PC-3 (cell line): ENCODE data around the gene KPNA4. TPM values are rescaled to one million over a fixed set of nuclear protein-coding genes. Genes with fewer than 3 reads are reported as not detected.

Experiments
- ATAC-seq: fragments of 200-7000 bp; cut with Tn5 transposase; 2 replicates; pipeline ENCODE4 v1.9.1; 2020; ENCODE audit warnings: mild to moderate bottlenecking, moderate library complexity
- BruUV-seq: library from RNA; stranded (reverse); fragments of 400-500 nt; replicated peaks from 2 replicates; lab custom pipeline; 2021; lab: Mats Ljungman, UMichigan
- CTCF ChIA-PET: fragments of 300-600 bp; sonication (Branson Sonifier 250); formaldehyde crosslinking; loops from one replicate; lab custom pipeline; 2022; ENCODE audit warnings: antibody characterized with exemption; lab: Charles Lee
- POLR2A ChIA-PET: fragments of 300-600 bp; sonication (Branson Sonifier 250); formaldehyde crosslinking; loops from one replicate; lab custom pipeline; 2022; ENCODE audit warnings: antibody characterized with exemption; ENCODE audit not compliant: unreplicated experiment; lab: Charles Lee
- DNase-seq: peaks from one replicate; pipeline ENCODE4 v3.0.0-alpha.2; 2015
- H2AFZ ChIP-seq: fragments of 300-600 bp; sonication (generic); 2 replicates; pipeline ENCODE4 v1.6.0; 2016; ENCODE audit warnings: antibody characterized with exemption, low read length
- H3F3A ChIP-seq: fragments of 300-600 bp; sonication (generic); one replicate; pipeline ENCODE4 v1.6.0; 2017; ENCODE audit warnings: antibody characterized with exemption, low read length, control low read depth, mild to moderate bottlenecking; ENCODE audit not compliant: unreplicated experiment
- H3K27ac ChIP-seq: fragments of 300-600 bp; sonication (generic); 2 replicates; pipeline ENCODE4 v1.5.1; 2016; ENCODE audit warnings: mild to moderate bottlenecking, low read length
- H3K27me3 ChIP-seq: fragments of 300-600 bp; sonication (generic); 2 replicates; pipeline ENCODE4 v1.6.1; 2016; ENCODE audit warnings: low read length, mixed read lengths
- H3K36me3 ChIP-seq: fragments of 300-600 bp; sonication (generic); 2 replicates; pipeline ENCODE4 v1.6.1; 2016; ENCODE audit warnings: low read depth, mixed run types, low read length, mixed read lengths
- H3K4me1 ChIP-seq: fragments of 300-600 bp; sonication (generic); 2 replicates; pipeline ENCODE4 v1.5.1; 2016; ENCODE audit warnings: low read length; ENCODE audit not compliant: insufficient read depth
- H3K4me2 ChIP-seq: fragments of 300-600 bp; sonication (generic); 2 replicates; pipeline ENCODE4 v1.6.0; 2016; ENCODE audit warnings: low read length
- H3K4me3 ChIP-seq: fragments of 300-600 bp; sonication (generic); 2 replicates; pipeline ENCODE4 v1.5.1; 2016; ENCODE audit warnings: mild to moderate bottlenecking, low read length, mixed read lengths
- H3K79me2 ChIP-seq: fragments of 300-600 bp; sonication (generic); 2 replicates; pipeline ENCODE4 v1.6.1; 2017; ENCODE audit warnings: low read length, mixed read lengths
- H3K9ac ChIP-seq: fragments of 300-600 bp; sonication (generic); 2 replicates; pipeline ENCODE4 v1.6.0; 2016; ENCODE audit warnings: mild to moderate bottlenecking, low read length
- H3K9me2 ChIP-seq: fragments of 300-600 bp; sonication (generic); replicated peaks from 2 replicates; pipeline ENCODE4 v1.6.1; 2016; ENCODE audit warnings: mixed run types, low read length, mixed read lengths
- H3K9me3 ChIP-seq: fragments of 300-600 bp; sonication (generic); 2 replicates; pipeline ENCODE4 v1.6.1; 2016; ENCODE audit warnings: low read length, mixed read lengths
- H4K20me1 ChIP-seq: fragments of 300-600 bp; sonication (generic); 2 replicates; pipeline ENCODE4 v1.6.1; 2016; ENCODE audit warnings: low read length, mixed read lengths
- EZH2 ChIP-seq: fragments of 300-600 bp; sonication (generic); IDR thresholded peaks from one replicate; pipeline ENCODE4 v1.6.1; 2017; ENCODE audit warnings: antibody characterized with exemption, mild to moderate bottlenecking, low read length; ENCODE audit not compliant: unreplicated experiment
- EZH2phosphoT487 ChIP-seq: fragments of 300-600 bp; sonication (generic); IDR thresholded peaks from 2 replicates; pipeline ENCODE4 v1.6.1; 2018; ENCODE audit warnings: mild to moderate bottlenecking, antibody characterized with exemption, low read length, borderline replicate concordance
- intact Hi-C: fragments of 100-400 bp; cut with micrococcal nuclease; formaldehyde crosslinking; loops from 2 replicates; pipeline ENCODE4 v1.9.0; 2023
- total RNA-seq: library from RNA; depleted of rRNA; stranded (reverse); fragments of >200 nt; gene quantifications from 2 replicates; pipeline ENCODE4 v1.2.3, GENCODE V29; 2014
- TF ChIP-seq, protein P1 (sequence below): fragments of 300-600 bp; sonication (generic); conservative IDR thresholded peaks from 2 replicates; pipeline ENCODE4 v1.5.1; 2017; ENCODE audit warnings: antibody characterized with exemption, low read depth, mild to moderate bottlenecking, low read length

The KPNA4 gene
- total RNA-seq, 1 experiment from 2014 or later: 31.5 TPM

DNA sequence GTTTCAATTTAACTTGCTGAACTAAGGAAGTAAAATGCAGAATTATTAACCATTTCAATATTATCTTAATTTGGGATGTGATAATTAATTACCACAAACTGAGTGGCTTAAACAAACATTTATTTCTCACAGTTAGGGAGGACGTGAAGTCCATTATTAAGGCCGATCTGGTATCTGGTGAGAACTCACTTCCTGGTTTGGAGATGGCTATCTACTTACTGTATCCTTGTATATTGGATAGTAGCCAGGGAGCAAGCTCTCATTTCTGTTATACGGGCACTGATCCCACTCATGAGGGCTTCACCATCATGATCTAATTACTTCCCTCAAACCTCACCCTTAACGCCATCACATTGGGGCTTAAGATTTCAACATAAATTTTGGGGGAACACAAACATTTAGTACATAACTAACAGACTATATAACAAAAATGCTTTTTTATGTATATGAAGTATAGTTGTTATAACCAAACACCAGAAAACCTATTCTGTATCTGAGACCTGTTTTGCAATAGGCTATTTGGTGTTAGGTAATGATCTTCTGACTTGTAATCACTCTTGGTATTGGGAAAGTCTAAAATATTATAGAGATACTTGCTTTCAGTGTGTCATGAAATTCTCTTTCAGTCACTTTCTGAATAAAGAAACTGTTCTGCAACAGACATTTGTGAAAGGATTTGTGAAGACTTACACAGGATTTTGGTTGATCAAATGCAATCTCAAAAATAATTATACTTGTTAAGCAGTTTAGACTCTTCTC, 4.7 kb upstream of the KPNA4 start:
- Histone ChIP-seq H3K4me2 (no peak overlapping the region), H3K27ac (no peak overlapping the region), H3K27me3 (no peaks in the 10 kb centered on the region), H3K9me3 (no peaks in the 10 kb centered on the region), H3K36me3 (peaks cover 2% of the 10 kb centered on the region; the same call in 1 of the 2 replicates), H3K4me1 (peaks cover 12% of the 10 kb centered on the region), H3K4me3 (no peak overlapping the region), H3K9ac (no peak overlapping the region), H3F3A (no peaks in the 10 kb centered on the region), H2AFZ (no peak overlapping the region), H3K9me2 (no peaks in the 10 kb centered on the region), H4K20me1 (no peaks in the 10 kb centered on the region), H3K79me2 (peaks cover 15% of the 10 kb centered on the region)
- BruUV-seq: no TSS peak
- DNase-seq (no peak), ATAC-seq (no peak)
- TF ChIP-seq, protein P1, sequence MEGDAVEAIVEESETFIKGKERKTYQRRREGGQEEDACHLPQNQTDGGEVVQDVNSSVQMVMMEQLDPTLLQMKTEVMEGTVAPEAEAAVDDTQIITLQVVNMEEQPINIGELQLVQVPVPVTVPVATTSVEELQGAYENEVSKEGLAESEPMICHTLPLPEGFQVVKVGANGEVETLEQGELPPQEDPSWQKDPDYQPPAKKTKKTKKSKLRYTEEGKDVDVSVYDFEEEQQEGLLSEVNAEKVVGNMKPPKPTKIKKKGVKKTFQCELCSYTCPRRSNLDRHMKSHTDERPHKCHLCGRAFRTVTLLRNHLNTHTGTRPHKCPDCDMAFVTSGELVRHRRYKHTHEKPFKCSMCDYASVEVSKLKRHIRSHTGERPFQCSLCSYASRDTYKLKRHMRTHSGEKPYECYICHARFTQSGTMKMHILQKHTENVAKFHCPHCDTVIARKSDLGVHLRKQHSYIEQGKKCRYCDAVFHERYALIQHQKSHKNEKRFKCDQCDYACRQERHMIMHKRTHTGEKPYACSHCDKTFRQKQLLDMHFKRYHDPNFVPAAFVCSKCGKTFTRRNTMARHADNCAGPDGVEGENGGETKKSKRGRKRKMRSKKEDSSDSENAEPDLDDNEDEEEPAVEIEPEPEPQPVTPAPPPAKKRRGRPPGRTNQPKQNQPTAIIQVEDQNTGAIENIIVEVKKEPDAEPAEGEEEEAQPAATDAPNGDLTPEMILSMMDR: no peak
- TF ChIP-seq EZH2 (no peak), EZH2phosphoT487 (no peak)
- intact Hi-C loops: loop anchor here (10.0 kb wide), 1 partner anchor 655 kb away; the partner anchor contains the start of gene NMD3
- ChIA-PET POLR2A (no interaction called here), CTCF (no interaction called here)

- no peak overlapping the region for H3K9ac ChIP-seq
- H3K79me2 ChIP-seq: peaks cover 25% of the 10 kb centered on the region
- H3K9me3 ChIP-seq: no peaks in the 10 kb centered on the region
- no peak overlapping the region for H3K4me2 ChIP-seq
- peaks cover 2% of the 10 kb centered on the region; the same call in 1 of the 2 replicates for H3K36me3 ChIP-seq
- no peak overlapping the region for H3K4me3 ChIP-seq
- no peak overlapping the region for H2AFZ ChIP-seq
- TF ChIP-seq, protein P1: no peak
- no peak for TF ChIP-seq EZH2
- TF ChIP-seq EZH2phosphoT487: no peak
- H4K20me1 ChIP-seq: peaks cover 6% of the 10 kb centered on the region
- no peak for DNase-seq
- H3K27me3 ChIP-seq: no peaks in the 10 kb centered on the region
- no peak overlapping the region for H3K27ac ChIP-seq
- ChIA-PET CTCF (no interaction called here), POLR2A (interaction anchor here (0.6 kb wide), 1 partner anchor 159 kb away, joined by 3 read pairs; no protein-coding TSS in a partner anchor)
- no peaks in the 10 kb centered on the region for H3F3A ChIP-seq
- intact Hi-C loops: loop anchor here (10.0 kb wide), 1 partner anchor 656 kb away; the partner anchor contains the start of gene NMD3
- no TSS peak for BruUV-seq
- H3K9me2 ChIP-seq: no peaks in the 10 kb centered on the region
- peaks cover 13% of the 10 kb centered on the region for H3K4me1 ChIP-seq
- ATAC-seq: no peak
Measured at GRCh38 chr3:160568989-160569388, 3.6 kb upstream of the KPNA4 start.

- Histone ChIP-seq H3K36me3 (peaks cover 10% of the 10 kb centered on the region), H3K79me2 (peaks cover 37% of the 10 kb centered on the region), H3K9ac (no peak overlapping the region), H3K4me2 (no peak overlapping the region), H3K4me1 (peaks cover 25% of the 10 kb centered on the region), H4K20me1 (peaks cover 18% of the 10 kb centered on the region), H3K9me2 (no peaks in the 10 kb centered on the region), H2AFZ (no peak overlapping the region), H3F3A (no peaks in the 10 kb centered on the region), H3K4me3 (no peak overlapping the region), H3K27ac (no peak overlapping the region), H3K27me3 (no peaks in the 10 kb centered on the region), H3K9me3 (no peaks in the 10 kb centered on the region)
- BruUV-seq: no TSS peak
- ChIA-PET CTCF (no interaction called here), POLR2A (no interaction called here)
- ATAC-seq (no peak), DNase-seq (no peak)
- TF ChIP-seq EZH2phosphoT487: no peak
- TF ChIP-seq, protein P1: no peak
- no peak for TF ChIP-seq EZH2
- intact Hi-C loops: loop anchor here (2.0 to 10.0 kb wide), 2 partner anchors 657 to 845 kb away; partner anchors contain the start of gene NMD3
Measured at GRCh38 chr3:160567774-160568173, 2.4 kb upstream of the KPNA4 start.
